Inflammatory macrophage (primary cell): ENCODE data around the gene KCNC3.

Experiments used
- DNase-seq, 2 donors: peaks; one replicate each; pipeline ENCODE4 v3.0.0-alpha.2; 2020 to 2022

Gene KCNC3

GRCh38 chr19:50310759-50311465 lies 18.3 kb downstream of the KCNC3 start:
- DNase-seq, result no peak

GRCh38 chr19:50309396-50310125 lies 19.6 kb downstream of the KCNC3 start:
- DNase-seq, result no peak

GRCh38 chr19:50308991-50309390 lies 20.2 kb downstream of the KCNC3 start:
- no peak for DNase-seq

DNA sequence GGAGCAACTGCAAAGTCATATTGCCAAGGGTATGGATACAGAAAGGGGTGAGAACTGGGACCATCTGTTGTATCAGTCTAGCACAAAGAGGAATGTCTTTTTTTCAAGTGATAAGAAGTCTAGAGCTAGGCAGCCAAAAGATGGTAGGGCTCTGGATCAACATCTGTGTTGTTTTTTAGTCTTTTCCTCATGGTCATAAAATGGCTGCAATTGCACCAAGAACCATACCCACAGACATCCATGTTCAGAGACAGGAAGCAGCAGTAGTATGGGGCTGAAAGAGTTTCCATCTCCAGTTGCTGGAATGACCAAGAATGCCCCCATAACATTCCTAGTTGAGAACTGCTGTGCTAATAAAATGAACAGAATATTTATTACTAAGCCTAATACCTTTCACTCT lies 25.6 kb downstream of the KCNC3 start:
- no peak for DNase-seq

DNA sequence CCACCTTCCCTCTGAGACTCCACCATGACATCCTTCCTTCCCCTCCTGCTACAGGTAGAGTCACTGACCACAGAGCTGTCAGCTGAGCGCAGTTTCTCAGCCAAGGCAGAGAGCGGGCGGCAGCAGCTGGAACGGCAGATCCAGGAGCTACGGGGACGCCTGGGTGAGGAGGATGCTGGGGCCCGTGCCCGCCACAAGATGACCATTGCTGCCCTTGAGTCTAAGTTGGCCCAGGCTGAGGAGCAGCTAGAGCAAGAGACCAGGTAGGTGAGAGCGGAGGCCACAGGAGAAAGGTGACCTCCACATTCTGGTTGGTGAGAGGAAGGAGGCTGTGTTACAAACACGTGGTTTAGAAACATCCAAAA lies 27.6 kb downstream of the KCNC3 start:
- DNase-seq, result no peak

GRCh38 chr19:50300814-50301606 lies 28.2 kb downstream of the KCNC3 start:
- DNase-seq, result peak; percentile 69 to 75

- peak; percentile 47 to 85 for DNase-seq
Observed at GRCh38 chr19:50300051-50300450, 29.1 kb downstream of the KCNC3 start.

- DNase-seq, result no peak
Observed at GRCh38 chr19:50293263-50294004, 35.7 kb downstream of the KCNC3 start.

- DNase-seq, result no peak
Observed at GRCh38 chr19:50292216-50292827, 36.9 kb downstream of the KCNC3 start.

DNA sequence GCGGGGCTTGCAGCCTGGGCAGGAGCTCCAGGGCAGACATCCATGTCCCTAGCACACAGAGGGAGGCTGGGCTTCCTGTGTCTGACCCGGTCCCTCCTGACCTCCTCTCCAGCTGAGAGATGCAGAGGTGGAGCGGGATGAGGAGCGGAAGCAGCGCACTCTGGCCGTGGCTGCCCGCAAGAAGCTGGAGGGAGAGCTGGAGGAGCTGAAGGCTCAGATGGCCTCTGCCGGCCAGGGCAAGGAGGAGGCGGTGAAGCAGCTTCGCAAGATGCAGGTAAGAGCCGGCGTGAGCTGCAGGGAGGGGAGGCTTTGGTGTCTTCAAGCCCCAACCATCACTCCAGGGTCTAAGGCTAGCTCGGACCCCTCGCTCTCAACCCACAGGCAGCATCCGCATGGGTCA lies 38.4 kb downstream of the KCNC3 start:
- DNase-seq, result no peak

- no peak for DNase-seq
Observed at GRCh38 chr19:50290011-50290410, 39.2 kb downstream of the KCNC3 start.

DNA sequence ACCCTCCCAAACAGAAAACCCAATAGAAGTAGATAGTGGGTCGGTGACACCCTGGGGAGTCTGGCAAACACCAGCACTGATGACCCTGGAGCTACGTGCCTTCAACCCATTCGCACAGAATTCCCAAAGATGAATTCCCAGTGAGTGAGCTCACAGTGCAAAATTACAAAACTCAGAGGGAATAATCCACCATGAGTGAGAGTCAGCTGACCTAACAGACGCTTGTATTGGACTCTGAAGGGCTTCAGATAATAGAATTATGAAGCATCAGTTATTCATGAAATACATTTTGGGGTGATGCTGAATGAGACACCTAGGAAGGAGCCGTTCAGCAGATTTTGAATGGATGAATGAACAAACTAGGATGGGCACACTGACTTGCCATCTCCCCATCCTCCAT lies 40.2 kb downstream of the KCNC3 start:
- DNase-seq, result no peak

GRCh38 chr19:50287331-50287730 lies 41.8 kb downstream of the KCNC3 start:
- DNase-seq, result no peak

- DNase-seq, result no peak
Observed at GRCh38 chr19:50286443-50286842, 42.7 kb downstream of the KCNC3 start.

- DNase-seq, result no peak
Observed at GRCh38 chr19:50285833-50286232, 43.3 kb downstream of the KCNC3 start.

DNA sequence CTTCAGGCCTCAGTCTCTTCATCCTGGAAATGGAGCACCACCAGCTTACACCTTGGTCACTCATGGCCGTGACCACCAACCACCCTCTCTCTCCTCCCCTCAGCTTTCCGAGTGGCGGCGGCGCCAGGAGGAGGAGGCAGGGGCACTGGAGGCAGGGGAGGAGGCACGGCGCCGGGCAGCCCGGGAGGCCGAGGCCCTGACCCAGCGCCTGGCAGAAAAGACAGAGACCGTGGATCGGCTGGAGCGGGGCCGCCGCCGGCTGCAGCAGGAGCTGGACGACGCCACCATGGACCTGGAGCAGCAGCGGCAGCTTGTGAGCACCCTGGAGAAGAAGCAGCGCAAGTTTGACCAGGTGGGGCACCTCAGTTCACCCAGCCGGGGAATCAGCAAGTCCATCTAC lies 47.7 kb downstream of the KCNC3 start:
- DNase-seq, result no peak

GRCh38 chr19:50280983-50281382 lies 48.2 kb downstream of the KCNC3 start:
- DNase-seq, result no peak

DNA sequence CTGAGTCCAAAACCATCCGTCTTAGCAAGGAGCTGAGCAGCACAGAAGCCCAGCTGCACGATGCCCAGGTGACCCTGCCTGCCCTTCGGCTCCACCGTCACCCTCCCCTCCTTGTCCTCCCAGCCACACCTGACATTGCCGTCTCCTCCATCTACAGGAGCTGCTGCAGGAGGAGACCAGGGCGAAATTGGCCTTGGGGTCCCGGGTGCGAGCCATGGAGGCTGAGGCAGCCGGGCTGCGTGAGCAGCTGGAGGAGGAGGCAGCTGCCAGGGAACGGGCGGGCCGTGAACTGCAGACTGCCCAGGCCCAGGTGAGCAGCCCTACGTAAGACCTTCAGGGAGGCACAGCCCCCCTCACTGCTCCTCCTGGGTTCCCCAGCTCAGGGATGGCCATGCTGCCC lies 49.1 kb downstream of the KCNC3 start:
- no peak for DNase-seq

DNA sequence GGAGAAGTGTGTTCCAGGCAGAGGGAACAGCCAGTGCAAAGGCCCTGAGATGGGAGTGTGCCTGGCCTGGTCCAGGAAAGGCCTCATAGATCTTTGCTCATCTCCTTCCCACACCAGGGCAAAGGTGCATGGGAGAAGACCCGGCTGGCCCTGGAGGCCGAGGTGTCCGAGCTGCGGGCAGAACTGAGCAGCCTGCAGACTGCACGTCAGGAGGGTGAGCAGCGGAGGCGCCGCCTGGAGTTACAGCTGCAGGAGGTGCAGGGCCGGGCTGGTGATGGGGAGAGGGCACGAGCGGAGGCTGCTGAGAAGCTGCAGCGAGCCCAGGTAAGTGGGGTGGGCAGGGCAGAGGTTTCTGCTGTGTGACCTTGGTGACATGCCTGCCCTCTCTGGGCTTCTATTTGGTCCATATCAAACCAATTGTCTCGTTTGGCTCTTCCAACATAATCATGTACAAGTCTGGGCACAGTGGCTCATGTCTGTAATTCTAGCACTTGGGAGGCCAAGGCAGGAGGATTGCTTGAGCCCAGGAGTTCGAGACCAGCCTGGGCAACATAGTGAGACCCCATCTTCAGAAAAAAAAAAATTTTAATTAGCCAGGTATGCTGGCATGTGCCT lies 51.1 kb downstream of the KCNC3 start:
- DNase-seq, result no peak

DNA sequence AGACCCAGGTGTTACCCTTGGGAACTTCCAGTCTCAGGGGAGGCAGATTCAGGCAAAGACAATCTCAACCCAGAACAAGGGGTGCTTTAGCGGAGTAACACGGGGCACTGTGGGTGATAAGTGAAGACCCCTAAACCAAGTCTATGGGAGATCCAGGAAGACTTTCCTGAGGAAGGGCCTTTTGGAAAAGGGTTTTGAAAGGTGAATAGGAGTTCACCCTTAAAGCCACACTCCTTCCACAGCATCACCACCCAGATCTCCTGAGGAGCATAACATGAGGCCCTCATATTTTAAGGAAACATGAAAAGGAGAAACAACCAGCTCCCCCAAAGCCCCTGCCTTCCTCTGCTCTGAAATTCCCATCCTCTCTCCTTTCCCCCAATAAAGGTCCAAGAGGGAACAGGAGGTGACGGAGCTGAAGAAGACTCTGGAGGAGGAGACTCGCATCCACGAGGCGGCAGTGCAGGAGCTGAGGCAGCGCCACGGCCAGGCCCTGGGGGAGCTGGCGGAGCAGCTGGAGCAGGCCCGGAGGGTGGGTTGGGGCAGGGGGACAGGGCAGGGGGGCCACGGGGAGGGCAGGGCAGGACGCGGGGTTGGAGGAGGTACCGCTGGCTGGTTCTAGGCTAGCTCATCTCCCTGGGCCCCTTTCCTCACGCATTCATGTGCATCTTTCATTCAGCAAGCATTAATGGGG lies 52.7 kb downstream of the KCNC3 start:
- DNase-seq, result no peak
